ENCODE results near the gene ENC1. TPM values are rescaled to one million over a fixed set of nuclear protein-coding genes. Genes with fewer than 3 reads are reported as not detected.

Gene ENC1
- total and polyA plus RNA-seq, 10 of the 15 experiments (the other 5 are each of a cell fraction or from before 2014, with no cell fraction given): 8.2 to 55.5 (median 32.1) TPM

GRCh38 chr5:74659172-74659571 lies 18.6 kb upstream of the ENC1 start:
- FAIRE-seq: no peak

More at GRCh38 chr5:74659172-74659571, 18.6 kb upstream of the ENC1 start:
- Histone ChIP-seq H3K4me2 (ENCODE audit: control insufficient read depth, insufficient read depth) (no peak overlapping the region), H2AFZ (ENCODE audit: control insufficient read depth, low read depth, low read length) (no peak overlapping the region), H3K79me2 (ENCODE audit: control insufficient read depth, insufficient read depth, low read length) (no peaks in the 10 kb centered on the region), H3K4me3 (no peak overlapping the region), H3K36me3 (ENCODE audit: control insufficient read depth in 2 of 2, insufficient read depth in 2 of 2, low read length in 1 of 2) (no peaks in the 10 kb centered on the region), H3K27me3 (replicated peaks in 1 of 2; ENCODE audit: control insufficient read depth in 2 of 2, insufficient read depth in 2 of 2, low read length in 1 of 2) (peaks cover 0 to 2% of the 10 kb centered on the region in 2 experiments; a peak in 3 of 4 replicates), H3K4me1 (ENCODE audit: control insufficient read depth, insufficient read depth, low read length) (no peaks in the 10 kb centered on the region), H3K27ac (ENCODE audit: control insufficient read depth, insufficient read depth) (no peak overlapping the region), H3K9me3 (replicated peaks; ENCODE audit: control insufficient read depth, insufficient read depth, low read length) (no peaks in the 10 kb centered on the region), H4K20me1 (ENCODE audit: control insufficient read depth, insufficient read depth) (no peaks in the 10 kb centered on the region), H3K9ac (ENCODE audit: control insufficient read depth, insufficient read depth, low read length) (no peak overlapping the region)
- BruUV-seq (replicated peaks): no TSS peak
- RAD21 ChIA-PET (ENCODE audit: unreplicated experiment): no interaction called here
- WGBS (ENCODE audit: insufficient coverage, insufficient replicate concordance, low lambda C conversion rate, missing lambda C conversion rate): 52% methylated on average over 3 of the region's 3 CpGs
- ATAC-seq (no peak), DNase-seq (ENCODE audit: low read depth, low spot score) (no peak)
- in situ Hi-C loops (cut with MboI) (no loop called here), intact Hi-C loops (cut with micrococcal nuclease; ENCODE audit: unreplicated experiment) (no loop called here)
- POLR2A ChIA-PET: no interaction called here
- CTCF ChIA-PET: interaction anchor here (4.0 kb wide), 1 partner anchor 10 kb away, joined by 10 read pairs; no protein-coding TSS in a partner anchor
- SMC1A ChIA-PET (ENCODE audit: uncharacterized antibody, unreplicated experiment): interaction anchor here (1.0 to 1.3 kb wide), 2 partner anchors 10 to 13 kb away, joined by 3 to 4 read pairs; no protein-coding TSS in a partner anchor
- TF ChIP-seq HDAC6 (IDR thresholded peaks at IDR 0.05; ENCODE audit: unreplicated experiment): no peak
- no peak for TF ChIP-seq EP300 (IDR thresholded peaks at IDR 0.05; ENCODE audit: borderline replicate concordance in 1 of 2, control insufficient read depth in 1 of 2, low read depth in 2 of 2, low read length in 2 of 2)
- TF ChIP-seq PAX5 (IDR thresholded peaks at IDR 0.05; ENCODE audit: borderline replicate concordance, low read depth, low read length): no peak
- no peak for TF ChIP-seq ZNF274 (IDR thresholded peaks at IDR 0.05; ENCODE audit: insufficient read depth, insufficient read length)
- TF ChIP-seq PML (IDR thresholded peaks at IDR 0.05; ENCODE audit: low read length): no peak
- no peak for TF ChIP-seq FOS (IDR thresholded peaks at IDR 0.05; ENCODE audit: borderline replicate concordance, extremely low read depth, insufficient read length)
- no peak for TF ChIP-seq MLLT1 (IDR thresholded peaks at IDR 0.05)
- TF ChIP-seq TCF7 (IDR thresholded peaks at IDR 0.05; ENCODE audit: borderline replicate concordance): no peak
- TF ChIP-seq BACH1 (IDR thresholded peaks at IDR 0.05; ENCODE audit: borderline replicate concordance): no peak
- TF ChIP-seq GABPA (IDR thresholded peaks at IDR 0.05; ENCODE audit: low read depth): no peak

All from GM12878 (cell line).